Lung microvascular endothelial cell (primary cell): ENCODE measurements around the gene TIMM8B. TPM values are rescaled to one million over a fixed set of nuclear protein-coding genes. Genes with fewer than 3 reads are reported as not detected.
"Not testable (repeated sequence)": the region's sequence is repeated elsewhere in the genome, so short reads cannot be mapped to it uniquely, and the experiment has no call there.

ENCODE experiments used
- DNase-seq, 2 donors: peaks; one replicate each; pipeline versions ENCODE4 v3.0.0 to v3.0.0-alpha.2; 2010; ENCODE audit warnings: low read depth in 2 of 2
- total RNA-seq: library from RNA; depleted of rRNA; stranded (reverse); fragments of >200 nt; gene quantifications from 2 replicates; pipeline ENCODE4 v1.2.1, GENCODE V29; 2014

The TIMM8B gene
- 98.1 and 115 TPM in 2 replicates for total RNA-seq

- peak; percentile 98 for DNase-seq
Observed at GRCh38 chr11:112086422-112087191, at the start of gene TIMM8B, which contains the start of gene SDHD. Gene TIMM8B (minus strand): TSS chr11:112086756. CDS start chr11:112086723, 33 bp downstream. Gene SDHD (plus strand): TSS chr11:112086873. CDS start chr11:112086908, 35 bp downstream.

DNA sequence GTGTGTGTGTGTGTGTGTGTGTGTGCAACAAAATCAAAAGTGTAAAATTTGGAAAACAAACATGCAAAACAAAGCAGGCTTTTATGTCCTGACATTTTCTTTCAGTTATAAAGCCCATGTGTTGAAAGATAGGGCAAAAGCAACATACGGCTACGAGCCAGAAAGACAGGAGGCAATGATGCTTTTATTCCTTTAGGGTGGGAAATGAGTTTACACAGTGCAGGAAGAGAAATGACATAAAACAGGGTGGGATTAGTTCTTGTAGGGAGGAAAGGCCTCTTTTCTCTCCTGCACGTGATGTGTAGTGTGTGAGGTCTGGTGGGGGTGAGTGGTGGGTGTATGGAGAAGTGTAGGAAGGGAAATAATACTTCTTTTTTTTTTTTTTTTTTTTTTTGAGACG is 47.9 kb upstream of the TIMM8B start:
- peak in 1 of 2 donors; percentile 8 for DNase-seq

- no peak for DNase-seq
Observed at GRCh38 chr11:112132737-112133136, 46.2 kb upstream of the TIMM8B start.

- no peak for DNase-seq
Observed at GRCh38 chr11:112129656-112130055, 43.1 kb upstream of the TIMM8B start.

- DNase-seq, result peak; percentile 58 to 75
Observed at GRCh38 chr11:112128483-112129121, 42.0 kb upstream of the TIMM8B start.

DNA sequence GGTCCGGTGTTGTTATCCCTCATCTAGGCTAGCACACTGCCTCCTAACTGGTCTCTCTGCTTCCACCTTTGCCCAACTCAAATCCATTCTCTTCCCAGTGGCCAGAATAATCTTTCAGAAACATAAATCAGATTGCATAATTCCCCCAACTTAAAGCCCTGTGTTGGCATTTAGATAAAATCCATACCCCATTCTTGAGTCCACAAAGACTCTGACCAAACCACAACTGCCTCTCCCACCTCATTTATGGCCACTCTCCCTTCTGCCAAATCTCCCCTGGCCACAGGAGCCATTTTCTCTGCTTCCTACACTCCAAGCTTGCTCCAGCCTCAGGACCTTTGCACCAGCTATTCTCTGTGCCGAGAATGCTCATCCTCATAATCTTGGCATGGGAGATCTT is 40.5 kb upstream of the TIMM8B start:
- DNase-seq, result no peak

GRCh38 chr11:112123129-112123528 is 36.6 kb upstream of the TIMM8B start:
- no peak for DNase-seq

DNA sequence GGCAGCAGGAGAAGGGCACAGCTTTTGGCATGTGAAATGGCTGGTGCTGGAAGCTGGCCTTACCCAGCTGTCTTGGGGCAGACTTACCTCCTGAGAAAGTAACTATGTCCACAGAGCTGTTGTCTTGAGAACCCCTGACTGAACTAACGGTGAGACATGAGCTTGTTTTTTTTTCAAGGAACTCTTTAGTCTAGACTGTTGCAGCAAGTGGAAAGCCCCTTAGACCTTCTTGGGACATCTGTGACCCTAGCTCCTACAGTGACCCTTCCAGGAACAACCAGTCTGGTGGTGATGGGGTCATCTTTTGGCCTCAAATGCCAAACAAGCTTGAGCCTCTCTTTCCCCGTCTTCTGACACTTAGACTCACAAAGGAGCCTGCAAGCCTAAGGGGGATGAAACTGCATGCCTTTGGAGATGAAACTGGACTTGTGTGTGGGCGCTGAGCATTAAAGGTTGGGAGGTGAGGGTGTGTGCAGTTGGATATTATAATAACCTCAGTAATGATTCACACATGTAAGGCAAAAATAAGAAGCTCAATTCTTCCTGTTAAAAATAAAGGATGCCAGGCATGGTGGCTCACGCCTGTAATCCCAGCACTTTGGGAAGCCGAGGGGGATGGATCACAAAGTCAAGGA is 35.5 kb upstream of the TIMM8B start:
- no peak for DNase-seq

- no peak for DNase-seq
Observed at GRCh38 chr11:112118176-112118575, 31.6 kb upstream of the TIMM8B start.

GRCh38 chr11:112115386-112115785 is 28.8 kb upstream of the TIMM8B start:
- no peak for DNase-seq

- no peak for DNase-seq
Observed at GRCh38 chr11:112114460-112114859, 27.9 kb upstream of the TIMM8B start.

GRCh38 chr11:112113539-112114457 is 27.2 kb upstream of the TIMM8B start:
- DNase-seq, result peak; percentile 65 to 68

- no peak for DNase-seq
Observed at GRCh38 chr11:112106070-112106469, 19.5 kb upstream of the TIMM8B start.

GRCh38 chr11:112103446-112103845 is 16.9 kb upstream of the TIMM8B start:
- no peak for DNase-seq

- DNase-seq, result no peak
Observed at GRCh38 chr11:112100462-112100861, 13.9 kb upstream of the TIMM8B start.

- DNase-seq, result no peak
Observed at GRCh38 chr11:112097734-112098528, 11.4 kb upstream of the TIMM8B start.

GRCh38 chr11:112096194-112096593 is 9.6 kb upstream of the TIMM8B start:
- no peak for DNase-seq

GRCh38 chr11:112095302-112095701 is 8.7 kb upstream of the TIMM8B start:
- not testable (repeated sequence) for DNase-seq

GRCh38 chr11:112087212-112087611 is 656 bp upstream of the TIMM8B start:
- DNase-seq, result no peak

DNA sequence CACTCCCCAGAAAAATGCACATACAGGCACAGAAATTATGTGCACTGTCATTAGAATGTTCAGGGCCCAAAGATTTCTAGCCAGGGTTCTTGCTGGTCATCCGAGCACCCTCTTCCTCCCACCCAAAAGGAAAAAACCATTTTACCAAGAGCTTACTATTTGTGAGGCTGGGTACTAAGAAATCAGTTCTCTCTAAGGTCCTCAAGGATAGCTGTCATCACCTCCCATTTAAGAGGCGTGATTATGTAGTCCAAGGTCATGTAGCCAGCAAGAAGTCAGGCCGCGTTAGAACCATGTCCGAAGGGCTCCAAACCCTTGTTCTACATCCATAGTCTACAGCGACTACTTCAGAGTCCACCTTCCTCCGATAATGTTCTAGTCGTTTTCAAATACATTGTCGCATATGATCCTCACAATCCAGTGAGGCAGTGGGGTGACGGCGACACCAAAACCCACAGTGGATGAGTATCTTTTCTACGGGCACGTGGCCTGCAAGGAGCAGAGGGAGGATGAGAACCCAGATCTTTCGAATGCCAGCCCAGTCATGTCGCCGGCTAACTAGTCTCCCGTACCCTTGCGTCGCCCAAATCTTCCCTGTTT is 634 bp downstream of the TIMM8B start:
- DNase-seq, result peak in 1 of 2 donors; percentile 35
